ENCODE data around the gene ATAD2B. TPM values are rescaled to one million over a fixed set of nuclear protein-coding genes. Genes with fewer than 3 reads are reported as not detected.

Gene ATAD2B
- total and polyA plus RNA-seq, 2 of the 8 experiments (the other 6 are each of a cell fraction or from before 2014, with no cell fraction given) = 3.4 to 16.1 TPM

GRCh38 chr2:23904215-23904614 is 22.7 kb downstream of the ATAD2B start (continued):
- TF ChIP-seq, protein P1, sequence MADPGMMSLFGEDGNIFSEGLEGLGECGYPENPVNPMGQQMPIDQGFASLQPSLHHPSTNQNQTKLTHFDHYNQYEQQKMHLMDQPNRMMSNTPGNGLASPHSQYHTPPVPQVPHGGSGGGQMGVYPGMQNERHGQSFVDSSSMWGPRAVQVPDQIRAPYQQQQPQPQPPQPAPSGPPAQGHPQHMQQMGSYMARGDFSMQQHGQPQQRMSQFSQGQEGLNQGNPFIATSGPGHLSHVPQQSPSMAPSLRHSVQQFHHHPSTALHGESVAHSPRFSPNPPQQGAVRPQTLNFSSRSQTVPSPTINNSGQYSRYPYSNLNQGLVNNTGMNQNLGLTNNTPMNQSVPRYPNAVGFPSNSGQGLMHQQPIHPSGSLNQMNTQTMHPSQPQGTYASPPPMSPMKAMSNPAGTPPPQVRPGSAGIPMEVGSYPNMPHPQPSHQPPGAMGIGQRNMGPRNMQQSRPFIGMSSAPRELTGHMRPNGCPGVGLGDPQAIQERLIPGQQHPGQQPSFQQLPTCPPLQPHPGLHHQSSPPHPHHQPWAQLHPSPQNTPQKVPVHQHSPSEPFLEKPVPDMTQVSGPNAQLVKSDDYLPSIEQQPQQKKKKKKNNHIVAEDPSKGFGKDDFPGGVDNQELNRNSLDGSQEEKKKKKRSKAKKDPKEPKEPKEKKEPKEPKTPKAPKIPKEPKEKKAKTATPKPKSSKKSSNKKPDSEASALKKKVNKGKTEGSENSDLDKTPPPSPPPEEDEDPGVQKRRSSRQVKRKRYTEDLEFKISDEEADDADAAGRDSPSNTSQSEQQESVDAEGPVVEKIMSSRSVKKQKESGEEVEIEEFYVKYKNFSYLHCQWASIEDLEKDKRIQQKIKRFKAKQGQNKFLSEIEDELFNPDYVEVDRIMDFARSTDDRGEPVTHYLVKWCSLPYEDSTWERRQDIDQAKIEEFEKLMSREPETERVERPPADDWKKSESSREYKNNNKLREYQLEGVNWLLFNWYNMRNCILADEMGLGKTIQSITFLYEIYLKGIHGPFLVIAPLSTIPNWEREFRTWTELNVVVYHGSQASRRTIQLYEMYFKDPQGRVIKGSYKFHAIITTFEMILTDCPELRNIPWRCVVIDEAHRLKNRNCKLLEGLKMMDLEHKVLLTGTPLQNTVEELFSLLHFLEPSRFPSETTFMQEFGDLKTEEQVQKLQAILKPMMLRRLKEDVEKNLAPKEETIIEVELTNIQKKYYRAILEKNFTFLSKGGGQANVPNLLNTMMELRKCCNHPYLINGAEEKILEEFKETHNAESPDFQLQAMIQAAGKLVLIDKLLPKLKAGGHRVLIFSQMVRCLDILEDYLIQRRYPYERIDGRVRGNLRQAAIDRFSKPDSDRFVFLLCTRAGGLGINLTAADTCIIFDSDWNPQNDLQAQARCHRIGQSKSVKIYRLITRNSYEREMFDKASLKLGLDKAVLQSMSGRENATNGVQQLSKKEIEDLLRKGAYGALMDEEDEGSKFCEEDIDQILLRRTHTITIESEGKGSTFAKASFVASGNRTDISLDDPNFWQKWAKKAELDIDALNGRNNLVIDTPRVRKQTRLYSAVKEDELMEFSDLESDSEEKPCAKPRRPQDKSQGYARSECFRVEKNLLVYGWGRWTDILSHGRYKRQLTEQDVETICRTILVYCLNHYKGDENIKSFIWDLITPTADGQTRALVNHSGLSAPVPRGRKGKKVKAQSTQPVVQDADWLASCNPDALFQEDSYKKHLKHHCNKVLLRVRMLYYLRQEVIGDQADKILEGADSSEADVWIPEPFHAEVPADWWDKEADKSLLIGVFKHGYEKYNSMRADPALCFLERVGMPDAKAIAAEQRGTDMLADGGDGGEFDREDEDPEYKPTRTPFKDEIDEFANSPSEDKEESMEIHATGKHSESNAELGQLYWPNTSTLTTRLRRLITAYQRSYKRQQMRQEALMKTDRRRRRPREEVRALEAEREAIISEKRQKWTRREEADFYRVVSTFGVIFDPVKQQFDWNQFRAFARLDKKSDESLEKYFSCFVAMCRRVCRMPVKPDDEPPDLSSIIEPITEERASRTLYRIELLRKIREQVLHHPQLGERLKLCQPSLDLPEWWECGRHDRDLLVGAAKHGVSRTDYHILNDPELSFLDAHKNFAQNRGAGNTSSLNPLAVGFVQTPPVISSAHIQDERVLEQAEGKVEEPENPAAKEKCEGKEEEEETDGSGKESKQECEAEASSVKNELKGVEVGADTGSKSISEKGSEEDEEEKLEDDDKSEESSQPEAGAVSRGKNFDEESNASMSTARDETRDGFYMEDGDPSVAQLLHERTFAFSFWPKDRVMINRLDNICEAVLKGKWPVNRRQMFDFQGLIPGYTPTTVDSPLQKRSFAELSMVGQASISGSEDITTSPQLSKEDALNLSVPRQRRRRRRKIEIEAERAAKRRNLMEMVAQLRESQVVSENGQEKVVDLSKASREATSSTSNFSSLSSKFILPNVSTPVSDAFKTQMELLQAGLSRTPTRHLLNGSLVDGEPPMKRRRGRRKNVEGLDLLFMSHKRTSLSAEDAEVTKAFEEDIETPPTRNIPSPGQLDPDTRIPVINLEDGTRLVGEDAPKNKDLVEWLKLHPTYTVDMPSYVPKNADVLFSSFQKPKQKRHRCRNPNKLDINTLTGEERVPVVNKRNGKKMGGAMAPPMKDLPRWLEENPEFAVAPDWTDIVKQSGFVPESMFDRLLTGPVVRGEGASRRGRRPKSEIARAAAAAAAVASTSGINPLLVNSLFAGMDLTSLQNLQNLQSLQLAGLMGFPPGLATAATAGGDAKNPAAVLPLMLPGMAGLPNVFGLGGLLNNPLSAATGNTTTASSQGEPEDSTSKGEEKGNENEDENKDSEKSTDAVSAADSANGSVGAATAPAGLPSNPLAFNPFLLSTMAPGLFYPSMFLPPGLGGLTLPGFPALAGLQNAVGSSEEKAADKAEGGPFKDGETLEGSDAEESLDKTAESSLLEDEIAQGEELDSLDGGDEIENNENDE (IDR thresholded peaks at IDR 0.05; ENCODE audit: insufficient replicate concordance, low read length) = no peak

All from H1 (cell line).